GM18858 (cell line): Measurements from ENCODE around the gene GMPPB.
A peak's percentile ranks its signal among the peaks of the same experiment; 100 is the strongest.
"Not testable (repeated sequence)": the region's sequence is repeated elsewhere in the genome, so short reads cannot be mapped to it uniquely, and the experiment has no call there.

Experiments used
- ATAC-seq: cut with Tn5 transposase; IDR thresholded peaks from one replicate; pipeline ENCODE4 v1.9.1; 2021; ENCODE audit not compliant: unreplicated experiment

Gene GMPPB

DNA sequence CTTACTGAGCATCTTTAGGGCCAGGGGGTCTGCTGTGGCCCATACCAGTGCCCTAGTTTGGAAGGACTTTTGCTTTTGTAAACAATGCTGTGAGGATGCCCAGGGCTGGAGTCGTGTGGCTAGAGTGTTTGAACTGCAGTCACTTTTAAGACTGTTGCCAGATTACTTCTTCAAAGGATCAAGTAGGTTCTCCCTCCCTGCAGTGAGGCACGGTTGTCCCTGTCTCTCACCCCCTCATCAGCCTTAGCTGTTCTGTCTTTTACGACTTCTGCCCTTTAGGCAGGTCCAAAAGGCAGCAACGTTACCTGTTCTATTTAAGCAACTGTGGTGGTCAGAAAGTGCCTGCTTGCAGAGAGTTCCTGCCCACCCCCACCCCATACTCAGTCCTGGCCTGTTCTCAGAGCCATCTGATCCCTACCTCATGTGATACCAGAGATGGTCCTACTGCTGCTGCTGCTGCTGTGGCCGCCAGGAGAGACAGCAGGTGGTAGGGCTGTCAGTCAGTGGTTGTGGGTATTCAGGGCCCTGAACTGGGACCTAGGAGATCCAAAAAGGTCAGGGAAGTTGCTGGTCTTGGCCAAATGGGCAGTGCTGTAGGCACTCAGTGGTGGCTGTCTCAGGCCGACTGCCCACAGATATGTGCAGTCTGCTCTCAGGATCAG is 29.2 kb downstream of the GMPPB start:
- not testable (repeated sequence) for ATAC-seq

GRCh38 chr3:49691481-49691880 is 32.3 kb downstream of the GMPPB start:
- ATAC-seq: not testable (repeated sequence)

DNA sequence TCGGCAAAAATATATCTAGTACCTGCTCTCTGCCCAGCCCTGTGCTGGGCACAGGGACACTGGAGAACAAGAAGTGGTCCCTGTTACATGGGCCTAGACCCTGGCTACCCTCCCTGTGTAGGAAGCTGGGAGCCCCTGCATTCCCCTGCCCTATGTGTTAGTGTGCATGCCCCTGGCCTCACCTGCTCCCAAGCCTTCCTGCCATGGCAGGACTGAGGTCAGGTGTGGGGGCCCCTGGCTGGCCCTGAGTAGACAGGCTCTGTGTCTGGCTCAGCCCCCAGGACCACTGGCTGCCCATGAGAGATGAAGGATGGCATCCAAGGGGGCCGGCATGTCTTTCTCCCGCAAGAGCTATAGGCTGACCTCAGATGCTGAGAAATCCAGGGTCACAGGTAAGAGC is 32.9 kb downstream of the GMPPB start:
- not testable (repeated sequence) for ATAC-seq

DNA sequence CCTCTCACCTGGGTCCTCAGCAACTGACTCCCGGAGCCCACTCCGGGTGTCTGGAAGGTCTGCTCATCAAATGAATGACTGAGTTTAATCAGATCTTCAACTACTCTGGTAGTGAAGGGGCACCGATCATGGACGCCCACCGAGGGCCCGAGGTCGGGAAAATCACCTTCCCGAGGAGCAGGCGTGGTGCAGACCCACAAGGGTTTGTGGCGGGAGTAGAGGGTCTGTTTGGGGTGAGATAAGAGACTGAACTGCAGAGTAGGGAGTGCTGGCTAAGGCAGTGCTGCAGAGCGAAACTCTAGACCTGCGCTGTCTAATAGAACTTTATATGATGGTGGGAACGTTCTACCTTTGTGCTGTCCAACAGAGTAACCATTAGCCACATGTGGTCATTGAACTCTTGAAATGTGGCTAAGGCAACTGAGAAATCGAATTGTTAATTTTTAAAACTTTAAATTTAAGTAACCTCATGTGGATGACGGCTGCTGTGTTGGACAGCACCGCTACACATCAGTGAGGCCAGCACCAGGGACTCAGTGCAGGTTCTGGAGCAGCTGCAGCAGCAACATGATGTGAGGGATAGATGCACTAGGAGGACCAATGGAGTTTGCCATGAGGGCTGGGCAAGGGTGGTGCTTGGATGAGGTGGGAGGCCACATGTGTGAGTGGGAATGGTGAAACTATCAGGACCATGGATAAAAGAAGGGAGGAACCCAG is 33.7 kb downstream of the GMPPB start:
- not testable (repeated sequence) for ATAC-seq

DNA sequence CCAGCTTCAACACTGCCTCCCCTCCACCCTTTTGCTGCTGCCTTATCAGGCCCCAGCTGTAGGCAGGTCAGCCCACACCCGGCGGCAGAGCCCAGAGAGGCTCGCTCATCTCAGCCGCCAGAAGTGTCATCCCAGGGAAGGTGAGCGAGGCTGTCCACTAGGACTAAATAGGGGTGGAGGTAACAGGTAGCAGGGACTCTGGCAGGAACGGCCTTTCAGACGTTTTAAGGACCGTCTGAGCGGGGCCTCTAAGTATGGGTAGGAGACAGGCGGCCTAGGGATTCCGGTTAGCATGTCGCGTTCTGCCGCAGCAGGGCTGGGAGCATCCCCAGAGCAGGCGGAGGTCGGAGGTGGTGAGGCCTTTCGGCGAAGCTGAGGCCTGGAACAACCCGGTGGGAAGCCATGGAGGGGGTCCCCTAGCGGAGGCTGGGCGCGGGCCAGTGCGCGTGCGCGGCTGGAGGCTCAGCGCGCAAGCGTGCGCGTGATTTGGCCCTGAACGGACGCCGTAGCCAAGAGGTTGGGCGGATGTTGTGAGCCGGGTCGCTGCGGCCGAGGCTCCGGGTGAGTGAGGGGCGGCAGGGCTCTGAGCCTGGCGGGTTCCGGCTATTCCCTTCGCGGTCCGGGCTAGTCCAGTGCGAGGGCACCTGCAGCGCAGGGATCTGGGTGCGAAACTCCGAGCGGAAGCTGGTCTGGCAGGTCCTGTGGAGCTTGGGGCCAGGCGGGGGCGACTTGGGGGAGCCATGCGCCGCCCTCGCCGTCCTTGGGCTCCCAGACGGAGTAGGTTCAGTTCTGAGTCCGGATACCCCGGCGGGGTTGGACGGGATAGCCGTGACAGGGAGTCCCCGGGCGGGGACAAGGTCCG is 34.5 kb downstream of the GMPPB start, which contains the start of the genes MST1 and RNF123:
Gene MST1 (minus strand): TSS at position 429 of the 862 bp plus-strand sequence. CDS start 783 bp downstream, outside the sequence.
Gene RNF123 (plus strand): TSS at position 512 of the 862 bp plus-strand sequence. CDS start 1,609 bp downstream, outside the sequence.
- ATAC-seq: peak; percentile 48

DNA sequence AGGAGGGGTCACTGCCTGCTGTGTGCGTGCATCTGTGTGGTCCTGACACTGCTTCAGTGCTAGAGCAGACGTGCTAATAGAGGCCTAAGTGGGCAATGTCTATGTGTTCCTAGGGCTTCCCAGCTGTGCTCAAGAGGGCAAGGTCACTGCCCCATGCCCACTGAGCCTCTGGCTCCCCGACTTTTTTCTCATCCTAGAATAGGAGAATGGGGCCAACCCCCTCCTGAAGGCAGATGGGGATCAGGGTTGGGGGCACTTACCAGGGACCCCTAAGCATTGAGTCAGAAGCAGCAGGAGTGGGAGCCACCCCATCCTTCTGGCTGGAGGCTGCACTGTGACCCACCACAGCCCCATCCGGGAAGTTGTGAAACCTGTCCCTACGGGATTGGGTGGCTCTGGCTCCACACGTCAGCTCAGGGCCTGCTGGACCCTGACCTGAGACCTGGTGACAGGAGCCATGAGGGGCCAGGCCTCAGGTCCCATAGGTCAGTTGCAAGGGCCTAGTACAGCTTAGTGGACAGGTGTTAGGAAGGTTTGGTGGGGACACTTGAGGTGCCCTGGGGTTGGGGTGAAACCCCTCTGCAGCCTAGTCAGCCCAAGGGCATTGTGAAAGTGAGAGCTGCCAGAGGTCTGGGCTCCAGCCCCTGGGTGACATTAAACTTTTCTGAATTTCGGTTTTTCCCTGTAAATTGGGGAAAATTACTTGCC is 35.3 kb downstream of the GMPPB start:
- ATAC-seq: not testable (repeated sequence)

- ATAC-seq: not testable (repeated sequence)
Measured at GRCh38 chr3:49687424-49687795, 36.3 kb downstream of the GMPPB start.

- not testable (repeated sequence) for ATAC-seq
Measured at GRCh38 chr3:49686769-49687423, 36.9 kb downstream of the GMPPB start.

GRCh38 chr3:49686346-49686745 is 37.4 kb downstream of the GMPPB start:
- not testable (repeated sequence) for ATAC-seq

DNA sequence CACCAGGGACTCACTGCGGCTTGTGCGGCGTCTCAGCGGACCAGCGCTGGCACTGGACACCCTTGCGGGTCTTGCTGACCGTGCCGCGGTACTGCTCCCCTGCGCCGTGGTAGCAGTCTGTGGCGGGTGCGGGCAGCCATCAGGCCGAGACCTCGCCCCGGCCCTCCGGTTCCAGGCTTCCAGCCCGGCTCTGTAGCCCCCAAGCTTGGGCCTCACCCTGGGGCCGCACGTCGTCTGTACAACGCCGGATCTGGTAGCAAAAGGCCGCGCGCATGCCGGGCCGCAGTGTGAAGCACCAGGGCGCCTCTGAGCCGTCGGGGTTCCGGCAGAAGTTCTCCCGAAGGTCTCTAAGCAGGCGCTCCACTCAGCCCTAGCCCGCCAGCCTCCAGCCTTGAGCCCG is 37.9 kb downstream of the GMPPB start:
- ATAC-seq: not testable (repeated sequence)

DNA sequence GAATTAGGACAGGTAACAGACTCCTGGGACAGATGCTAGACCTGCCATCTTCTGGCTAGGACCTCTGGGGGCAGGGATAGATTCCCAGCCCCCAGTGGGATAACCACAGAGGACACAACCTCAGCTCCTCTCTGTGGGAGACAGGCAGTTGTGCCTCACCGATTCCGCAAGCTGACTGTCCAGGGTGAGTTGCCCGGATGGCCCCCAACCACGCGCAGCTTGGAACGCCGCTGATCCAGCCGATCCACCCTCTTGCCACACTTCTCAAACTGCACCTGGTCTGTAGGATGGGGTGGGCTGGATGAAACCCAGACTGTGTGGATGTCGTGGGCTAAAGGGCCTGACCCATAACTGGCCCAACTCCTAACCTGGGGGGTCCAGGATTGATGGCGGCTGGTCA is 38.6 kb downstream of the GMPPB start:
- not testable (repeated sequence) for ATAC-seq

GRCh38 chr3:49684453-49684852 is 39.3 kb downstream of the GMPPB start:
- ATAC-seq: not testable (repeated sequence)

GRCh38 chr3:49683162-49683561 is 40.6 kb downstream of the GMPPB start:
- ATAC-seq: no peak

DNA sequence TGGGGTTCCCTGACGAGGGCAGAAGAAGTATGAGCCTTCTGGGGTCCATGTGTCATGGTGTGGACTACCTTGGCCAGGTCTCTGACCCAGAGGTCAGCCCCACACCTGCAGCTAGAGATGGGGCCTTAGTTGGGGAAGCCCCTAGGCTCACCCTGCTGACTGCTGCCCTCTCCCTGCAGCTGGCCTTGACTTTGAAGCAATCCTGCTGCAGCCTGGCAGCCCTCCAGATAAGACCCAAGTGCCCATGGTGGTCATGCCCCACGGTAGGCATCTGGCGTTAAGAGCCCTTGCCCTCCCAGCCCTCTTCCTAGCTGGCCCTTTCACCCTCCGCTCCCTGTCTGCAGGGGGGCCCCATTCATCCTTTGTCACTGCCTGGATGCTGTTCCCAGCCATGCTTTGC is 42.2 kb downstream of the GMPPB start:
- ATAC-seq: no peak

- no peak for ATAC-seq
Measured at GRCh38 chr3:49681232-49681522, 42.6 kb downstream of the GMPPB start.

DNA sequence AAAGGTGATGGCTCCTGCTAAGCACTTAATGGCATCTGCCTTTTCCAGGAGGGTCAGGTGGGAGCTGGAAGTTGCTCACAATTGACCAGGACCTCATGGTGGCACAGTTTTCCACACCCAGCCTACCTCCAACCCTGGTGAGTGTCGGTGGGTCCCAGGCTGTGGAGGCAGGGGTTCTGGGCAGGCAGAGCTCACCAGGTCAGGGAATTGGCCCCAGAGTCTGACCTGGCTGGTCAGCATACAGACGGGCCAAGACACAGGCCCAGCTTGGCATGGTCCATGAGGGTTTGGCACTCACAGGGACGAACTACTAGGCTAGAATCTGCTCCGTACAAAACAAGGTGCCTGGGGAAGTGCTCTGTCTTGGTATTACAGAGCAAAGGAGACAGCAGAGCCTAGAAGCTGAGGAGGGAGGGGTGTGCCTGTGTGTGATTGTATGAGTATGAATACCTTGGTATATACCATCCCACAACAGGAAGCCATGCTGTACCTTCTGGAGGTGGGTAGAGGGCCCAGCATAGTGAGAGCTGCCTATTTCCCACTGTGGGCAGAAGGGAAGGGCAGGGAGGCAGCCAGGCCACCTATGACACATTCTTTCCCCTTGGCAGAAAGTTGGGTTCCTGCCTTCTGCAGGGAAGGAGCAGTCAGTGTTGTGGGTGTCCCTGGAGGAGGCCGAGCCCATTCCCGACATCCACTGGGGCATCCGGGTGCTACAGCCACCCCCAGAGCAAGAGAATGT is 43.1 kb downstream of the GMPPB start:
- no peak for ATAC-seq

- no peak for ATAC-seq
Measured at GRCh38 chr3:49675912-49676311, 47.8 kb downstream of the GMPPB start.

DNA sequence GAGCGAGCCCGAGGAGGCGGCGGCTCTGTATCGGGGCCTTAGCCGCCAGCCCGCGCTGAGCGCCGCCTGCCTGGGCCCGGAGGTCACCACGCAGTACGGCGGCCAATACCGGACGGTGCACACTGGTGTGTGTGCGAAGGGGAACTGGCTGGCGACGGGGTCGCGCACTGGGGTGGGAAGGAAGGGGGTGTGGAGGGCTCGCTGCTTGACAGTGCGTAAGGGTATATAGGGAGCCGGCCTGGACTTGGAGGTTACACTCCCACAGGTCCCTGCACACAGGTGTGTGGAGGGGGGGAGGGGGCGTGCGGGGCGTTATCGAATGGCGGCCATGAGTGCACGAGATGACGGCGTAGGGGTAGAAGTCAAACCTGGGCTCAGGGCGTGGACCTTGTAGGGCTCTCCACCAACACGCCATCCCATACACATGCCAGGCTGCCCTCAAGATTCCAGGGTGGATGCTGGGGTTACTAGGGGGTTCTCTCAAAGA is 49.2 kb downstream of the GMPPB start:
- peak; percentile 21 for ATAC-seq

GRCh38 chr3:49673715-49674496 is 49.8 kb downstream of the GMPPB start, which contains the start of gene APEH:
Gene APEH (plus strand): TSS chr3:49674351. CDS start chr3:49674402, 51 bp downstream.
- ATAC-seq: peak; percentile 53
